NCI-H345 (cell line): ENCODE measurements around the gene DNAH14.
"Not testable (repeated sequence)": the region's sequence is repeated elsewhere in the genome, so short reads cannot be mapped to it uniquely, and the experiment has no call there.

Experiments
- DNase-seq: peaks from one replicate; lab custom pipeline; 2025; lab: John Stamatoyannopoulos, UW

DNAH14 gene

GRCh38 chr1:224996266-224996665 is 66.8 kb downstream of the DNAH14 start:
- no peak for DNase-seq

- DNase-seq = no peak
Observed at GRCh38 chr1:224998185-224998584, 68.7 kb downstream of the DNAH14 start.

- DNase-seq = no peak
Observed at GRCh38 chr1:225004396-225004795, 74.9 kb downstream of the DNAH14 start.

- DNase-seq = not testable (repeated sequence)
Observed at GRCh38 chr1:225006352-225006751, 76.9 kb downstream of the DNAH14 start.

- DNase-seq = not testable (repeated sequence)
Observed at GRCh38 chr1:225008050-225008449, 78.6 kb downstream of the DNAH14 start.

GRCh38 chr1:225021037-225021436 is 91.6 kb downstream of the DNAH14 start:
- no peak for DNase-seq

- DNase-seq = no peak
Observed at GRCh38 chr1:225026701-225027100, 97.2 kb downstream of the DNAH14 start.

- not testable (repeated sequence) for DNase-seq
Observed at GRCh38 chr1:225036441-225036840, 107.0 kb downstream of the DNAH14 start.

- DNase-seq = no peak
Observed at GRCh38 chr1:225042263-225042662, 112.8 kb downstream of the DNAH14 start.

GRCh38 chr1:225044258-225044657 is 114.8 kb downstream of the DNAH14 start:
- no peak for DNase-seq

GRCh38 chr1:225049594-225049993 is 120.1 kb downstream of the DNAH14 start:
- no peak for DNase-seq

- no peak for DNase-seq
Observed at GRCh38 chr1:225063722-225064121, 134.2 kb downstream of the DNAH14 start.

GRCh38 chr1:225070972-225071371 is 141.5 kb downstream of the DNAH14 start:
- DNase-seq = no peak

GRCh38 chr1:225097175-225097574 is 167.7 kb downstream of the DNAH14 start:
- no peak for DNase-seq

- DNase-seq = no peak
Observed at GRCh38 chr1:225111000-225111399, 181.5 kb downstream of the DNAH14 start.

GRCh38 chr1:225113265-225113664 is 183.8 kb downstream of the DNAH14 start:
- DNase-seq = no peak

GRCh38 chr1:225114354-225114990 is 185.0 kb downstream of the DNAH14 start:
- no peak for DNase-seq

- no peak for DNase-seq
Observed at GRCh38 chr1:225119307-225119706, 189.8 kb downstream of the DNAH14 start.

GRCh38 chr1:225121095-225121494 is 191.6 kb downstream of the DNAH14 start:
- DNase-seq = no peak

- DNase-seq = no peak
Observed at GRCh38 chr1:225131869-225132268, 202.4 kb downstream of the DNAH14 start.

GRCh38 chr1:225137976-225138375 is 208.5 kb downstream of the DNAH14 start:
- no peak for DNase-seq

- DNase-seq = no peak
Observed at GRCh38 chr1:225143001-225143400, 213.5 kb downstream of the DNAH14 start.

- DNase-seq = no peak
Observed at GRCh38 chr1:225146478-225146877, 217.0 kb downstream of the DNAH14 start.

- DNase-seq = not testable (repeated sequence)
Observed at GRCh38 chr1:225147791-225148190, 218.3 kb downstream of the DNAH14 start.
